Measurements from ENCODE around the gene TMEM234. TPM values are rescaled to one million over a fixed set of nuclear protein-coding genes. Genes with fewer than 3 reads are reported as not detected.

TMEM234 gene
- total and polyA plus RNA-seq, 2 of the 4 experiments (the other 2 are of a cell fraction): 10.8 to 22.7 TPM

- peak overlapping the region; percentile 26 for H3K18ac ChIP-seq (ENCODE audit: low read depth, low read length)
- BruUV-seq (replicated peaks): no TSS peak
- WGBS, 2 experiments (ENCODE audit: extremely low coverage in 2 of 2, insufficient read length in 1 of 2): 23% methylated on average over 5 of the region's 7 CpGs; no CpG with 5 or more reads in 1 of the 2 experiments
- no peak overlapping the region for H2AK9ac ChIP-seq (replicated peaks; ENCODE audit: low read depth, low read length, poor library complexity)
- H3K9ac ChIP-seq (ENCODE audit: low read depth, low read length): peak overlapping the region; percentile 24; the same call in 1 of the 2 replicates
- peak overlapping the region; percentile 76 for H2AFZ ChIP-seq (replicated peaks; ENCODE audit: low read length, poor library complexity)
- peak overlapping the region; percentile 32; the same call in 1 of the 2 replicates for H3K23ac ChIP-seq (ENCODE audit: low read depth, low read length)
- H3K36me3 ChIP-seq (ENCODE audit: control insufficient read depth, insufficient read depth, low read length): no peaks in the 10 kb centered on the region
- H3K27me3 ChIP-seq (ENCODE audit: control insufficient read depth, insufficient read depth, low read length): no peaks in the 10 kb centered on the region
- H2AK5ac ChIP-seq (ENCODE audit: low read depth, low read length): peak overlapping the region; percentile 41; the same call in 1 of the 2 replicates
- peak overlapping the region; percentile 44 for H3K4me2 ChIP-seq (ENCODE audit: low read depth, low read length)
- POLR2A ChIA-PET (ENCODE audit: unreplicated experiment): no interaction called here
- H4K91ac ChIP-seq (ENCODE audit: insufficient read depth, low read depth, low read length): peak overlapping the region; percentile 67
- peak overlapping the region; percentile 83 for H3K56ac ChIP-seq (ENCODE audit: extremely low read depth, insufficient read depth, low read length)
- H4K20me1 ChIP-seq (ENCODE audit: insufficient read depth, low read length): no peaks in the 10 kb centered on the region
- in situ Hi-C loops (cut with MboI; ENCODE audit: low sequenced_read_pairs): no loop called here
- peak overlapping the region; percentile 73 for H3K4ac ChIP-seq (ENCODE audit: low read depth, low read length)
- peaks cover 9% of the 10 kb centered on the region; the same call in 1 of the 2 replicates for H3K9me1 ChIP-seq (ENCODE audit: insufficient read depth, low read length)
- peak overlapping the region; percentile 69; the same call in 2 of the 3 replicates for H2BK15ac ChIP-seq (ENCODE audit: low read depth, low read length)
- CTCF ChIA-PET: interaction anchor here (0.6 kb wide), 1 partner anchor 128 kb away, joined by 5 read pairs; no protein-coding TSS in a partner anchor
- peak overlapping the region; percentile 39 for H3K14ac ChIP-seq (replicated peaks; ENCODE audit: low read depth, low read length)
- DNase-seq: peak; percentile 84
- peak overlapping the region; percentile 74 for H2BK120ac ChIP-seq (ENCODE audit: low read depth, low read length)
- peak overlapping the region; percentile 81 for H3K27ac ChIP-seq (ENCODE audit: insufficient read depth, low read length)
- intact Hi-C loops (cut with micrococcal nuclease): no loop called here
- no peak overlapping the region for H3K4me3 ChIP-seq (ENCODE audit: insufficient read depth, low read depth, low read length)
- peak overlapping the region; percentile 65 for H4K5ac ChIP-seq (ENCODE audit: low read depth, low read length)
- H3K9me3 ChIP-seq (ENCODE audit: control insufficient read depth, insufficient read depth, low read length): no peaks in the 10 kb centered on the region
- H3K79me1 ChIP-seq (ENCODE audit: low read depth in 1 of 2, low read length in 2 of 2): no peaks in the 10 kb centered on the region
- peak overlapping the region; percentile 71 for H2BK5ac ChIP-seq (ENCODE audit: low read depth, low read length, poor library complexity, severe bottlenecking)
- peaks cover 8% of the 10 kb centered on the region for H3K4me1 ChIP-seq (ENCODE audit: control insufficient read depth, insufficient read depth, low read length)
- peak overlapping the region; percentile 79 for H2BK20ac ChIP-seq (ENCODE audit: low read depth, low read length)
- ATAC-seq (ENCODE audit: low read depth): peak; percentile 84
- dilution Hi-C loops (cut with HindIII; ENCODE audit: low sequenced_read_pairs, unreplicated experiment): no loop called here
- peak overlapping the region; percentile 26 to 83 for H4K8ac ChIP-seq (ENCODE audit: low read depth in 2 of 2, low read length in 2 of 2)
- no peak for TF ChIP-seq BHLHE40 (IDR thresholded peaks at IDR 0.05; ENCODE audit: low read depth, low read length)
- no peak for TF ChIP-seq NFE2L2 (IDR thresholded peaks at IDR 0.05; ENCODE audit: low read depth, low read length)
- no peak for TF ChIP-seq MXI1 (IDR thresholded peaks at IDR 0.05; ENCODE audit: borderline replicate concordance, low read depth, low read length)
- TF ChIP-seq POLR2A (IDR thresholded peaks at IDR 0.05; ENCODE audit: low read depth, low read length): no peak
- TF ChIP-seq SMC3 (IDR thresholded peaks at IDR 0.05; ENCODE audit: low read depth, low read length): no peak
- TF ChIP-seq, protein P1, sequence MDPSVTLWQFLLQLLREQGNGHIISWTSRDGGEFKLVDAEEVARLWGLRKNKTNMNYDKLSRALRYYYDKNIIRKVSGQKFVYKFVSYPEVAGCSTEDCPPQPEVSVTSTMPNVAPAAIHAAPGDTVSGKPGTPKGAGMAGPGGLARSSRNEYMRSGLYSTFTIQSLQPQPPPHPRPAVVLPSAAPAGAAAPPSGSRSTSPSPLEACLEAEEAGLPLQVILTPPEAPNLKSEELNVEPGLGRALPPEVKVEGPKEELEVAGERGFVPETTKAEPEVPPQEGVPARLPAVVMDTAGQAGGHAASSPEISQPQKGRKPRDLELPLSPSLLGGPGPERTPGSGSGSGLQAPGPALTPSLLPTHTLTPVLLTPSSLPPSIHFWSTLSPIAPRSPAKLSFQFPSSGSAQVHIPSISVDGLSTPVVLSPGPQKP (IDR thresholded peaks at IDR 0.05; ENCODE audit: borderline replicate concordance, low read depth, low read length): no peak
- TF ChIP-seq CHD1 (IDR thresholded peaks at IDR 0.05; ENCODE audit: low read depth, low read length): no peak
- no peak for TF ChIP-seq RAD21 (IDR thresholded peaks at IDR 0.05; ENCODE audit: low read length)
- TF ChIP-seq RFX5 (IDR thresholded peaks at IDR 0.05; ENCODE audit: low read depth, low read length): no peak
- TF ChIP-seq, protein P2, sequence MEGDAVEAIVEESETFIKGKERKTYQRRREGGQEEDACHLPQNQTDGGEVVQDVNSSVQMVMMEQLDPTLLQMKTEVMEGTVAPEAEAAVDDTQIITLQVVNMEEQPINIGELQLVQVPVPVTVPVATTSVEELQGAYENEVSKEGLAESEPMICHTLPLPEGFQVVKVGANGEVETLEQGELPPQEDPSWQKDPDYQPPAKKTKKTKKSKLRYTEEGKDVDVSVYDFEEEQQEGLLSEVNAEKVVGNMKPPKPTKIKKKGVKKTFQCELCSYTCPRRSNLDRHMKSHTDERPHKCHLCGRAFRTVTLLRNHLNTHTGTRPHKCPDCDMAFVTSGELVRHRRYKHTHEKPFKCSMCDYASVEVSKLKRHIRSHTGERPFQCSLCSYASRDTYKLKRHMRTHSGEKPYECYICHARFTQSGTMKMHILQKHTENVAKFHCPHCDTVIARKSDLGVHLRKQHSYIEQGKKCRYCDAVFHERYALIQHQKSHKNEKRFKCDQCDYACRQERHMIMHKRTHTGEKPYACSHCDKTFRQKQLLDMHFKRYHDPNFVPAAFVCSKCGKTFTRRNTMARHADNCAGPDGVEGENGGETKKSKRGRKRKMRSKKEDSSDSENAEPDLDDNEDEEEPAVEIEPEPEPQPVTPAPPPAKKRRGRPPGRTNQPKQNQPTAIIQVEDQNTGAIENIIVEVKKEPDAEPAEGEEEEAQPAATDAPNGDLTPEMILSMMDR (conservative IDR thresholded peaks at IDR 0.05; ENCODE audit: low read depth, low read length): no peak
- TF ChIP-seq FOS (IDR thresholded peaks at IDR 0.05; ENCODE audit: low read depth, low read length): no peak
- TF ChIP-seq MAFK (IDR thresholded peaks at IDR 0.05; ENCODE audit: low read depth, low read length): no peak
- TF ChIP-seq RCOR1 (IDR thresholded peaks at IDR 0.05; ENCODE audit: insufficient replicate concordance, low read length): no peak
- TF ChIP-seq CEBPB (IDR thresholded peaks at IDR 0.05; ENCODE audit: low read depth, low read length): no peak
- no peak for TF ChIP-seq MAZ (IDR thresholded peaks at IDR 0.05; ENCODE audit: borderline replicate concordance, low read depth, low read length)
These were observed 44.9 kb upstream of the TMEM234 start for GRCh38 chr1:32266921-32267591.
